HG02642 (cell line): ENCODE measurements around the gene SLC5A4.

ENCODE experiments used
- ATAC-seq: cut with Tn5 transposase; IDR thresholded peaks from one replicate; pipeline ENCODE4 v1.9.1; 2021; ENCODE audit warnings: mild to moderate bottlenecking; ENCODE audit not compliant: unreplicated experiment, poor library complexity

The SLC5A4 gene

GRCh38 chr22:32236970-32237369 is 18.2 kb downstream of the SLC5A4 start:
- no peak for ATAC-seq

- ATAC-seq = no peak
Measured at GRCh38 chr22:32233091-32233490, 22.1 kb downstream of the SLC5A4 start.

- ATAC-seq = no peak
Measured at GRCh38 chr22:32232191-32232830, 22.8 kb downstream of the SLC5A4 start.

GRCh38 chr22:32226326-32227104 is 28.6 kb downstream of the SLC5A4 start:
- ATAC-seq = no peak

- ATAC-seq = no peak
Measured at GRCh38 chr22:32222991-32223390, 32.2 kb downstream of the SLC5A4 start.

- no peak for ATAC-seq
Measured at GRCh38 chr22:32219026-32219425, 36.1 kb downstream of the SLC5A4 start.

- ATAC-seq = no peak
Measured at GRCh38 chr22:32218470-32218869, 36.7 kb downstream of the SLC5A4 start.

- ATAC-seq = no peak
Measured at GRCh38 chr22:32217465-32217864, 37.7 kb downstream of the SLC5A4 start.

- ATAC-seq = no peak
Measured at GRCh38 chr22:32216911-32217310, 38.2 kb downstream of the SLC5A4 start.

GRCh38 chr22:32211011-32211410 is 44.1 kb downstream of the SLC5A4 start:
- no peak for ATAC-seq

GRCh38 chr22:32208681-32209080 is 46.5 kb downstream of the SLC5A4 start:
- ATAC-seq = no peak

- no peak for ATAC-seq
Measured at GRCh38 chr22:32207971-32208480, 47.1 kb downstream of the SLC5A4 start.

GRCh38 chr22:32206774-32207758 is 48.1 kb downstream of the SLC5A4 start:
- ATAC-seq = no peak

- ATAC-seq = no peak
Measured at GRCh38 chr22:32205974-32206773, 49.0 kb downstream of the SLC5A4 start.

GRCh38 chr22:32204856-32205722 is 50.1 kb downstream of the SLC5A4 start, which contains the start of gene RFPL2:
Gene RFPL2, minus strand, starts transcription at chr22:32205073. Its CDS starts 2,622 bp downstream, at chr22:32202451.
- ATAC-seq = no peak

GRCh38 chr22:32204040-32204855 is 50.9 kb downstream of the SLC5A4 start:
- ATAC-seq = no peak

- ATAC-seq = no peak
Measured at GRCh38 chr22:32203181-32204039, 51.7 kb downstream of the SLC5A4 start.
